Neural progenitor cell (in vitro differentiated cells): ENCODE data around the gene TNS3. TPM values are rescaled to one million over a fixed set of nuclear protein-coding genes. Genes with fewer than 3 reads are reported as not detected.

Source experiments
- DNase-seq: peaks from one replicate; pipeline ENCODE4 v3.0.0-alpha.2; 2016; ENCODE audit warnings: low spot score
- H2AFZ ChIP-seq: fragments of 200-600 bp; sonication (generic); replicated peaks from 2 replicates; pipeline ENCODE4 v1.6.1; 2016; ENCODE audit warnings: antibody characterized with exemption
- H3F3A ChIP-seq: fragments of 200-600 bp; sonication (generic); 2 replicates; pipeline ENCODE4 v1.6.1; 2016; ENCODE audit warnings: antibody characterized with exemption, low read depth
- H3K27ac ChIP-seq: fragments of 200-600 bp; sonication (generic); 2 replicates; pipeline ENCODE4 v1.5.1; 2016; ENCODE audit warnings: mild to moderate bottlenecking
- H3K27me3 ChIP-seq: fragments of 200-600 bp; sonication (generic); 2 replicates; pipeline ENCODE4 v1.6.1; 2016; ENCODE audit warnings: mild to moderate bottlenecking, moderate library complexity
- H3K36me3 ChIP-seq: fragments of 200-600 bp; sonication (generic); 2 replicates; pipeline ENCODE4 v1.5.1; 2016
- H3K4me1 ChIP-seq: fragments of 200-600 bp; sonication (generic); 2 replicates; pipeline ENCODE4 v1.6.1; 2016; ENCODE audit warnings: mixed run types
- H3K4me2 ChIP-seq: fragments of 200-600 bp; sonication (generic); 2 replicates; pipeline ENCODE4 v1.6.1; 2016
- H3K4me3 ChIP-seq: fragments of 200-600 bp; sonication (generic); 2 replicates; pipeline ENCODE4 v1.5.1; 2016
- H3K79me2 ChIP-seq: fragments of 200-600 bp; sonication (generic); 2 replicates; pipeline ENCODE4 v1.6.1; 2016; ENCODE audit warnings: low read depth
- H3K9ac ChIP-seq: fragments of 200-600 bp; sonication (generic); 2 replicates; pipeline ENCODE4 v1.6.1; 2016
- H3K9me3 ChIP-seq: fragments of 200-600 bp; sonication (generic); 2 replicates; pipeline ENCODE4 v1.5.1; 2016; ENCODE audit warnings: low read depth
- H4K20me1 ChIP-seq: fragments of 200-600 bp; sonication (generic); 2 replicates; pipeline ENCODE4 v1.6.1; 2016; ENCODE audit warnings: low read depth
- H3K27ac Mint-ChIP-seq: 3 replicates; pipeline ENCODE4 v1.8.0; 2021; ENCODE audit warnings: mixed read lengths
- H3K27me3 Mint-ChIP-seq: 2 replicates; pipeline ENCODE4 v1.8.0; 2022; ENCODE audit warnings: low read depth, mild to moderate bottlenecking, inconsistent platforms, moderate library complexity, mixed read lengths; ENCODE audit not compliant: insufficient read depth
- H3K36me3 Mint-ChIP-seq: 3 replicates; pipeline ENCODE4 v1.8.0; 2021; ENCODE audit warnings: mixed read lengths
- H3K4me1 Mint-ChIP-seq: 3 replicates; pipeline ENCODE4 v1.8.0; 2021; ENCODE audit warnings: mixed read lengths
- H3K4me3 Mint-ChIP-seq: 3 replicates; pipeline ENCODE4 v1.8.0; 2021; ENCODE audit warnings: mild to moderate bottlenecking, moderate library complexity, mixed read lengths
- H3K9me3 Mint-ChIP-seq: 3 replicates; pipeline ENCODE4 v1.8.0; 2020; ENCODE audit warnings: mixed read lengths
- EZH2 ChIP-seq: fragments of 200-600 bp; sonication (generic); IDR thresholded peaks from 2 replicates; pipeline ENCODE4 v1.6.1; 2017; ENCODE audit warnings: antibody characterized with exemption, mild to moderate bottlenecking, moderate library complexity
- EZH2phosphoT487 ChIP-seq: fragments of 200-600 bp; sonication (generic); IDR thresholded peaks from 2 replicates; pipeline ENCODE4 v1.6.1; 2017; ENCODE audit warnings: antibody characterized with exemption
- total RNA-seq: library from RNA; depleted of rRNA; stranded (reverse); fragments of >200 nt; gene quantifications from 2 replicates; pipeline ENCODE4 v1.2.3, GENCODE V29; 2015; ENCODE audit warnings: low replicate concordance
- TF ChIP-seq, protein P1 (sequence below): fragments of 200-600 bp; sonication (generic); IDR thresholded peaks from 2 replicates; pipeline ENCODE4 v1.5.1; 2017; ENCODE audit warnings: antibody characterized with exemption, mild to moderate bottlenecking

Gene TNS3
- total RNA-seq, 1 donor from 2014 or later = 15.0 TPM

DNA sequence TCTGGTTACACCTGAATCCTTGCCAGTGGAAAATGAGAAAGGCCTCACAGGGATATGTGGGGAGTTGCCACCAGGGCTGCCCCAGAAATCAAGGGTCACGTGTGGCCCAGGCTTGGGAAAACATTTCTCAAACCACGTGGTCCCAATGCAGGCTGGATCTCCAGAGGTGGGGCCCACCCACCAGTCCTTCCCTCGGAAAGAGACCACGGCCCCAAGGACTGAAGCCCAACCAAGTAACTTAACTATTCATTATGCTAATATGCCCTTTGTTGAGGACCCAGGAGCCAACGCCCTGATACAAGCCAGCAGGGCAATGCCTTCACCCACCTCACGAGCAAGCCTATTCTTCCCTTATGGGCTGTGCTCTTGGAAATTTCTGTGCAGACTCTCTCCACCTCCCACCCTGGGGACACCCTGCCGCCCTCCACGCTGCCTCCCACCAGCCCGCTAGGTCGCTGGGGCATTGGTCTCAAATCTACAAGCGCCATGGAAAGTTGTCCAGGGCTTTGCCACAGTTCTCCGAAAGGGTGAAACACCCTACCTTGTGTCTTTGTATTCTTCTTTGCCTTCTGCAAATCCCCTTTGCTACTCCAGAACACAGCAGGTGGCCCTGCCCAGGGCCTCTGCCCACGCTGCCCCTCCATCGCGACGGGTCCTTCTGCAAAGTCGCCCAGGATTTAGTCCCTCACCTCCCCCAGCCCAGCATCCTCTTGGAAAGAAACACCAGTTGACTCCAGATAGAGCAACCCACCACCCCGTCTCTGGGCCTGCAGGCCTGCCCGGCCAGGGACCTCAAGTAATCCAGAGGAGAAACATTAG, 8.8 kb downstream of the TNS3 start:
- peaks cover 4% of the 10 kb centered on the region for H3K4me1 ChIP-seq
- no peaks in the 10 kb centered on the region for H3K9me3 ChIP-seq
- H3K36me3 Mint-ChIP-seq = peaks cover 4% of the 10 kb centered on the region
- H3K27me3 ChIP-seq = no peaks in the 10 kb centered on the region
- TF ChIP-seq, protein P1, sequence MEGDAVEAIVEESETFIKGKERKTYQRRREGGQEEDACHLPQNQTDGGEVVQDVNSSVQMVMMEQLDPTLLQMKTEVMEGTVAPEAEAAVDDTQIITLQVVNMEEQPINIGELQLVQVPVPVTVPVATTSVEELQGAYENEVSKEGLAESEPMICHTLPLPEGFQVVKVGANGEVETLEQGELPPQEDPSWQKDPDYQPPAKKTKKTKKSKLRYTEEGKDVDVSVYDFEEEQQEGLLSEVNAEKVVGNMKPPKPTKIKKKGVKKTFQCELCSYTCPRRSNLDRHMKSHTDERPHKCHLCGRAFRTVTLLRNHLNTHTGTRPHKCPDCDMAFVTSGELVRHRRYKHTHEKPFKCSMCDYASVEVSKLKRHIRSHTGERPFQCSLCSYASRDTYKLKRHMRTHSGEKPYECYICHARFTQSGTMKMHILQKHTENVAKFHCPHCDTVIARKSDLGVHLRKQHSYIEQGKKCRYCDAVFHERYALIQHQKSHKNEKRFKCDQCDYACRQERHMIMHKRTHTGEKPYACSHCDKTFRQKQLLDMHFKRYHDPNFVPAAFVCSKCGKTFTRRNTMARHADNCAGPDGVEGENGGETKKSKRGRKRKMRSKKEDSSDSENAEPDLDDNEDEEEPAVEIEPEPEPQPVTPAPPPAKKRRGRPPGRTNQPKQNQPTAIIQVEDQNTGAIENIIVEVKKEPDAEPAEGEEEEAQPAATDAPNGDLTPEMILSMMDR = no peak
- no peak for TF ChIP-seq EZH2
- no peak for TF ChIP-seq EZH2phosphoT487
- H3K27ac ChIP-seq = no peak overlapping the region
- H3K27ac Mint-ChIP-seq = peak overlapping the region; percentile 85
- no peaks in the 10 kb centered on the region for H4K20me1 ChIP-seq
- H3K9ac ChIP-seq = no peak overlapping the region
- H3K36me3 ChIP-seq = no peaks in the 10 kb centered on the region
- no peak overlapping the region for H3K4me2 ChIP-seq
- no peaks in the 10 kb centered on the region for H3K9me3 Mint-ChIP-seq
- peaks cover 7% of the 10 kb centered on the region for H3K79me2 ChIP-seq
- H2AFZ ChIP-seq = no peak overlapping the region
- no peak for DNase-seq
- H3K4me3 Mint-ChIP-seq = no peak overlapping the region
- no peak overlapping the region for H3K4me3 ChIP-seq
- peaks cover 4% of the 10 kb centered on the region for H3K27me3 Mint-ChIP-seq
- peaks cover 32% of the 10 kb centered on the region for H3K4me1 Mint-ChIP-seq
- H3F3A ChIP-seq = no peaks in the 10 kb centered on the region

DNA sequence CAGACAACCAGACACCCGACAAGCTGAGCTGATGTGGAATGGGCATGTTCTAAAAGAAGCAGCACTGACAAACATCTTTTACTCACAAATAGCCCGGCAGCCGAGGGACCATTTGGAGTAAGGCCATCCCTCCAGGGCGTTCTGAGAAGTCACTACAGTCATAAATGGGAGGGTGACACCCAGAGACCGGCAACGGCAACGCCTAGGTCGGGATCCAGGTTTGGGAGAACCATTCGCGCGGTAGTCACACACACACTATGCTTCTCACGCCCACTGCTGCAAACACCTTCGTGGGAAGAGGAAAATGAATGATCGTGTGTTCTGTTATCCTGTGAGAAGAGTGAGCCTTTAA, 9.8 kb downstream of the TNS3 start:
- Mint-ChIP-seq H3K4me1 (peaks cover 32% of the 10 kb centered on the region), H3K36me3 (peaks cover 4% of the 10 kb centered on the region), H3K4me3 (no peak overlapping the region), H3K27ac (no peak overlapping the region), H3K27me3 (peaks cover 4% of the 10 kb centered on the region), H3K9me3 (no peaks in the 10 kb centered on the region)
- H3K27me3 ChIP-seq = no peaks in the 10 kb centered on the region
- no peak overlapping the region for H3K4me2 ChIP-seq
- no peaks in the 10 kb centered on the region for H3K9me3 ChIP-seq
- TF ChIP-seq EZH2 = no peak
- TF ChIP-seq, protein P1 = no peak
- no peak for TF ChIP-seq EZH2phosphoT487
- H3K9ac ChIP-seq = no peak overlapping the region
- no peak overlapping the region for H3K4me3 ChIP-seq
- H4K20me1 ChIP-seq = no peaks in the 10 kb centered on the region
- H3K79me2 ChIP-seq = peaks cover 7% of the 10 kb centered on the region
- no peak overlapping the region for H3K27ac ChIP-seq
- H3K4me1 ChIP-seq = peaks cover 4% of the 10 kb centered on the region
- no peaks in the 10 kb centered on the region for H3K36me3 ChIP-seq
- no peak for DNase-seq
- no peak overlapping the region for H2AFZ ChIP-seq
- H3F3A ChIP-seq = no peaks in the 10 kb centered on the region

DNA sequence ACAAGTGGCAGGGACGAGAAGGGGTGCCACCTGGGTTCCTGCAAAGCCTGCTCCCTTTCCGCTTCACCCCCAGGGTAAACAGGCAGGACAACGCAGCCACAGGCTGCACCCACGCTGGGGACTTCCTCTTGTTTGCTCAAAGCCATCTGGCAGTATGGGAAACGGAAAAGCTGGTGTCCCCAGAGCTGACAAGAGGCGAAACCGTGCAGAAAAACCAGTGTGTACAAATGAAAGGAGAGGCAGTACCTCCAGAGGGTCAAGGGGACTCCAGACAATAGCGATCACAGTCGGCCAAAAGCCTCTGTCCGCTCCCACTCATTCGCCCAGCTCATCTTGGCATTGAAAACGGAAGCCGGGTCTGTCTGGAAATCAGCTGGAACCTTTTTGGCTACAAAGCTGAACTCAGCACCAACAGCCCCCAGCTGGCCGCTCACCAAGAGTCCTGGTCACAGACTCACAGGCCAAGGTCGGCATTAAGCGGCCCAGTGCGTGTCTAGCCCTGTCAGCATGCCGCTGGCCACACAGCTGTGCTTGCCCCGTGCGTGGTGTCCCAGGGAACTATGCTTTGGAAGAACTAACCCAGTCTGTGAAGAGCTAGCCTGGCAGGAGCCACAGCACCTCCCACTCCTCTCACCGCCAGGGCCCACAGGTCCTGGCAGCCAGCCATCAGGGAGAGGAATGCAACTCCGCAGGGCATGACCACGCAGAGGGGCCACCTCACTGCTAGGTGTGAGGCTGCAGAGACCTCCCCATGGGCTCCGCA, 10.4 kb downstream of the TNS3 start:
- no peaks in the 10 kb centered on the region for H3K36me3 ChIP-seq
- H3K4me1 ChIP-seq = peaks cover 4% of the 10 kb centered on the region
- Mint-ChIP-seq H3K9me3 (no peaks in the 10 kb centered on the region), H3K27me3 (peaks cover 4% of the 10 kb centered on the region), H3K27ac (no peak overlapping the region), H3K4me1 (peaks cover 32% of the 10 kb centered on the region), H3K4me3 (no peak overlapping the region), H3K36me3 (peaks cover 4% of the 10 kb centered on the region)
- no peaks in the 10 kb centered on the region for H3F3A ChIP-seq
- no peak overlapping the region for H3K4me3 ChIP-seq
- H3K9me3 ChIP-seq = no peaks in the 10 kb centered on the region
- H3K9ac ChIP-seq = no peak overlapping the region
- peaks cover 7% of the 10 kb centered on the region for H3K79me2 ChIP-seq
- no peak for DNase-seq
- no peaks in the 10 kb centered on the region for H3K27me3 ChIP-seq
- no peak overlapping the region for H2AFZ ChIP-seq
- no peaks in the 10 kb centered on the region for H4K20me1 ChIP-seq
- H3K27ac ChIP-seq = no peak overlapping the region
- TF ChIP-seq, protein P1 = no peak
- TF ChIP-seq EZH2 (no peak), EZH2phosphoT487 (no peak)
- no peak overlapping the region for H3K4me2 ChIP-seq
